PC-3 (cell line): Measurements from ENCODE around the gene PHTF2.

Experiments used
- CTCF ChIP-seq: fragments of 300-600 bp; sonication (generic); conservative IDR thresholded peaks from 2 replicates; pipeline ENCODE4 v1.5.1; 2017; ENCODE audit warnings: antibody characterized with exemption, low read depth, mild to moderate bottlenecking, low read length
- EZH2 ChIP-seq: fragments of 300-600 bp; sonication (generic); IDR thresholded peaks from one replicate; pipeline ENCODE4 v1.6.1; 2017; ENCODE audit warnings: antibody characterized with exemption, mild to moderate bottlenecking, low read length; ENCODE audit not compliant: unreplicated experiment

- TF ChIP-seq CTCF (no peak), EZH2 (no peak)
These were observed 89.0 kb downstream of the PHTF2 start for GRCh38 chr7:77887567-77887966.
